ENCODE measurements around the gene TRMT2A. TPM values are rescaled to one million over a fixed set of nuclear protein-coding genes. Genes with fewer than 3 reads are reported as not detected.
"Not testable (repeated sequence)": the region's sequence is repeated elsewhere in the genome, so short reads cannot be mapped to it uniquely, and the experiment has no call there.

TRMT2A gene, protein sequence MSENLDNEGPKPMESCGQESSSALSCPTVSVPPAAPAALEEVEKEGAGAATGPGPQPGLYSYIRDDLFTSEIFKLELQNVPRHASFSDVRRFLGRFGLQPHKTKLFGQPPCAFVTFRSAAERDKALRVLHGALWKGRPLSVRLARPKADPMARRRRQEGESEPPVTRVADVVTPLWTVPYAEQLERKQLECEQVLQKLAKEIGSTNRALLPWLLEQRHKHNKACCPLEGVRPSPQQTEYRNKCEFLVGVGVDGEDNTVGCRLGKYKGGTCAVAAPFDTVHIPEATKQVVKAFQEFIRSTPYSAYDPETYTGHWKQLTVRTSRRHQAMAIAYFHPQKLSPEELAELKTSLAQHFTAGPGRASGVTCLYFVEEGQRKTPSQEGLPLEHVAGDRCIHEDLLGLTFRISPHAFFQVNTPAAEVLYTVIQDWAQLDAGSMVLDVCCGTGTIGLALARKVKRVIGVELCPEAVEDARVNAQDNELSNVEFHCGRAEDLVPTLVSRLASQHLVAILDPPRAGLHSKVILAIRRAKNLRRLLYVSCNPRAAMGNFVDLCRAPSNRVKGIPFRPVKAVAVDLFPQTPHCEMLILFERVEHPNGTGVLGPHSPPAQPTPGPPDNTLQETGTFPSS
- total RNA-seq (ENCODE audit: low replicate concordance) = 18.4 and 28.7 TPM in 2 replicates

DNA sequence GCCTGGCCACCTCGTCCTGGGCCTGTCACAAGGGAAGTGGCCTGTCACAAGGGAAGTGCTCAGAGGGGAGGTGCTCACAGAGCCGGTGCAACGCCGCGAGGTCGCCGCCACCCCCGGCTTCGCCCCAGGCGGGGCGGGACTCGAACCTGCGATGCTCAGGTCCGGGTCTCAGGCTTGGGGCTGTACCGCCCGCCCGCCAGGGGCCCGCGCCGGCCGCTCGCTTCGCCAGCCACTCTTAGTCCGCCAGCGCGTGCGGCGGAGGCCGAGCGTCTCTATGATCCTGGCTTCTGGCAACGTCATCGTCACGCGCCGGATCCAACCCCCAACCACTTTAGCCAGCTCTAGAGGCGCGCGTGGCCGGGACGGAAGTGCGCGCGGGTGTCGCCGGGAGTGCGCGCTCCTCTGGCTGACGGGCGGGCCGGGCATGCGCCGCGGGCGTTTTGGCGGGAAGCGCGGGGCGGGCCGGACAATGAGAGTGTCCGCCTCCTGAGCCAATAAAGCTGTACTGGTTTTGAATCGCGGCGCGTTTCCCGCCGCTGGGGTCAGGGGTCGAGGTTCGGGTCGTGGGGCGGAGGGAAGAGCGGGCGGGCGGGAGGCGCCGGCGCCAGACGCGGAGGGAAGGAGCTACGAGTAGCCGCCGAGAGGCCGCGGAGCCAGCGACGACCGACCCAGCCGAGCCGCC is at the start of gene TRMT2A:
Gene TRMT2A, minus strand, starts transcription at position 276 of the 682 bp plus-strand sequence. CDS start 320 bp downstream, outside the sequence.
- DNase-seq (ENCODE audit: low read depth) = peak; percentile 98
- H3K4me3 ChIP-seq (ENCODE audit: low read depth, low read length) = peak within 1 kb of the TSS; percentile 98
- TF ChIP-seq, protein P1, sequence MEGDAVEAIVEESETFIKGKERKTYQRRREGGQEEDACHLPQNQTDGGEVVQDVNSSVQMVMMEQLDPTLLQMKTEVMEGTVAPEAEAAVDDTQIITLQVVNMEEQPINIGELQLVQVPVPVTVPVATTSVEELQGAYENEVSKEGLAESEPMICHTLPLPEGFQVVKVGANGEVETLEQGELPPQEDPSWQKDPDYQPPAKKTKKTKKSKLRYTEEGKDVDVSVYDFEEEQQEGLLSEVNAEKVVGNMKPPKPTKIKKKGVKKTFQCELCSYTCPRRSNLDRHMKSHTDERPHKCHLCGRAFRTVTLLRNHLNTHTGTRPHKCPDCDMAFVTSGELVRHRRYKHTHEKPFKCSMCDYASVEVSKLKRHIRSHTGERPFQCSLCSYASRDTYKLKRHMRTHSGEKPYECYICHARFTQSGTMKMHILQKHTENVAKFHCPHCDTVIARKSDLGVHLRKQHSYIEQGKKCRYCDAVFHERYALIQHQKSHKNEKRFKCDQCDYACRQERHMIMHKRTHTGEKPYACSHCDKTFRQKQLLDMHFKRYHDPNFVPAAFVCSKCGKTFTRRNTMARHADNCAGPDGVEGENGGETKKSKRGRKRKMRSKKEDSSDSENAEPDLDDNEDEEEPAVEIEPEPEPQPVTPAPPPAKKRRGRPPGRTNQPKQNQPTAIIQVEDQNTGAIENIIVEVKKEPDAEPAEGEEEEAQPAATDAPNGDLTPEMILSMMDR (IDR thresholded peaks at IDR 0.05; ENCODE audit: insufficient read depth, low read length) = no peak

GRCh38 chr22:20166703-20167102 is 49.7 kb upstream of the TRMT2A start:
- no peak overlapping the region for H3K4me3 ChIP-seq (ENCODE audit: low read depth, low read length)
- TF ChIP-seq, protein P1 (IDR thresholded peaks at IDR 0.05; ENCODE audit: insufficient read depth, low read length) = no peak
- no peak for DNase-seq (ENCODE audit: low read depth)

DNA sequence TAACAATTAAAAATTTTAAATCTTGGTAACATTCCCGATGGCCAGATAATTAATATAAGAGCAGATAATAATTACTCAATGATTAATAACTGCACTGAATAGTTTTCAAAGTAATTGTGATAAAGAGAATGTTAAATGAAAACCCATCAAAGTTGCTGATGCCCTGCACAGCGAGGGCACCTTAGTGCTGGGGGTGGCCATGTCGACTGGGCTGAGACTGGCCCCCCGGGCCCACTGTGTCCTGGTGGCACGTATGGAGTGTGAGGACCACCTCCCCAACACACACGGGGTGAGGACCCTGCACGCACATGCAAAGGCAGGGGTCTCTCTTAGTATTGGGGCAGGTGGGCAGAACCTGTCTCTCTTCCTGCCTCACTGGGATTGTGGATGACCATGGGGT is 48.9 kb upstream of the TRMT2A start:
- no peak overlapping the region for H3K4me3 ChIP-seq (ENCODE audit: low read depth, low read length)
- TF ChIP-seq, protein P1 (IDR thresholded peaks at IDR 0.05; ENCODE audit: insufficient read depth, low read length) = no peak
- no peak for DNase-seq (ENCODE audit: low read depth)

DNA sequence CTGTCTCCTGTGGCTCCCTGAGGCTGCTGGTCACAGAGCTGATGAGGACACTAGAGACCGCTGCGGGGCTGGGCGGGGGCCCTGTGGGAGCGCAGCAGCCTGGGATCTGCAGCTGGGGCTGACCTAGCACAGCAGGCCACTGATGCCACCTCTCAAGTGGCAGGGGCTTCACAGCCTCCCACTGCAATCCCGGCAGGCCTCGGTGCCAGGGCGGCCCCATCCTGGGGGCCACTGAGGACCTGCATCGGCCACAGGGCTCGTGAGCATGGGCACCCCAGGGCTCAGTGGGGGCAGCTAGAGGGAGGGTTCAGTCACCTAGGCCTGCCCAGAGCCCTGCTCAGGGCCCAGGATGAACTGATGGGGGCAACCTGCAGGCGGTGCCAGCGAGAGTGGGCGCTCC is 48.4 kb upstream of the TRMT2A start:
- TF ChIP-seq, protein P1 (IDR thresholded peaks at IDR 0.05; ENCODE audit: insufficient read depth, low read length) = no peak
- no peak overlapping the region for H3K4me3 ChIP-seq (ENCODE audit: low read depth, low read length)
- DNase-seq (ENCODE audit: low read depth) = no peak

DNA sequence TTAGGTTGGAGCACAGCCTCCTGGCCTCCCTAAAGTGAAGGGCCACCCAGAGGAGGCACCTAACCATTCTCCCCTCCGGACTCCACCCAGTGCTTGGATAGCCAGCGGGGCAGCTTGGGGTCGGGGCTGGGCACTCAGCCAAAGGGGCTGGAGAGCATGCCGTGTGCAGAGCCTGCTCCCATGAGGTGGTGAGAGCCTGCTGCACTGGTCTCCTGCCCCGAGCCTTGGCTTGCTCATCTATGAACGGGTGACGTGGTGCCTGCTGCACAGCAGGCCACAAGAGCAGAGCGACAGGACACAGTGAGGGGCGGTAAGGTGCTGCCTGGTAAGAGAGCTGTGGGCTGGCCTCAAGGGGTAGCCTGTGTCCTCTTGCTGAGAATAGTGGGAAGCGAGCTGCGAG is 47.8 kb upstream of the TRMT2A start:
- no peak for DNase-seq (ENCODE audit: low read depth)
- no peak overlapping the region for H3K4me3 ChIP-seq (ENCODE audit: low read depth, low read length)
- TF ChIP-seq, protein P1 (IDR thresholded peaks at IDR 0.05; ENCODE audit: insufficient read depth, low read length) = no peak

- TF ChIP-seq, protein P1 (IDR thresholded peaks at IDR 0.05; ENCODE audit: insufficient read depth, low read length) = no peak
- no peak overlapping the region for H3K4me3 ChIP-seq (ENCODE audit: low read depth, low read length)
- no peak for DNase-seq (ENCODE audit: low read depth)
These were observed 43.0 kb upstream of the TRMT2A start for GRCh38 chr22:20160041-20160440.

- DNase-seq (ENCODE audit: low read depth); H3K4me3 ChIP-seq (ENCODE audit: low read depth, low read length): not testable (repeated sequence)
These were observed 42.5 kb upstream of the TRMT2A start for GRCh38 chr22:20159531-20159930.
